Progenitor cell of endocrine pancreas (in vitro differentiated cells): Measurements from ENCODE around the gene ADAMTS17. TPM values are rescaled to one million over a fixed set of nuclear protein-coding genes. Genes with fewer than 3 reads are reported as not detected.

Source experiments
- DNase-seq: peaks from one replicate; pipeline ENCODE4 v3.0.0; 2021; ENCODE audit warnings: low spot score; ENCODE audit not compliant: unreplicated experiment
- H3K27ac Mint-ChIP-seq: 2 replicates; pipeline ENCODE4 v1.8.0; 2021; ENCODE audit warnings: mild to moderate bottlenecking, moderate library complexity, mixed read lengths
- H3K27me3 Mint-ChIP-seq: 2 replicates; pipeline ENCODE4 v1.8.0; 2021; ENCODE audit warnings: mixed read lengths
- H3K36me3 Mint-ChIP-seq: 2 replicates; pipeline ENCODE4 v1.8.0; 2022; ENCODE audit warnings: mixed read lengths; ENCODE audit not compliant: insufficient read depth
- H3K4me1 Mint-ChIP-seq: 2 replicates; pipeline ENCODE4 v1.8.0; 2021; ENCODE audit warnings: low read depth, mixed read lengths
- H3K4me3 Mint-ChIP-seq: 2 replicates; pipeline ENCODE4 v1.8.0; 2021; ENCODE audit warnings: low read depth, mild to moderate bottlenecking, moderate library complexity, mixed read lengths
- H3K9me3 Mint-ChIP-seq: 2 replicates; pipeline ENCODE4 v1.8.0; 2021; ENCODE audit warnings: low read depth, mixed read lengths
- total RNA-seq: library from RNA; stranded (reverse); gene quantifications from 2 replicates; pipeline ENCODE4 v1.2.1, GENCODE V29; 2021
- TF ChIP-seq, protein P1 (sequence below): fragments of 200-600 bp; sonication (generic); IDR thresholded peaks from one replicate; pipeline ENCODE4 v1.5.0; 2021; ENCODE audit warnings: antibody characterized with exemption, mild to moderate bottlenecking; ENCODE audit not compliant: unreplicated experiment

The ADAMTS17 gene
- total RNA-seq, 1 donor from 2014 or later: 3.5 TPM

DNA sequence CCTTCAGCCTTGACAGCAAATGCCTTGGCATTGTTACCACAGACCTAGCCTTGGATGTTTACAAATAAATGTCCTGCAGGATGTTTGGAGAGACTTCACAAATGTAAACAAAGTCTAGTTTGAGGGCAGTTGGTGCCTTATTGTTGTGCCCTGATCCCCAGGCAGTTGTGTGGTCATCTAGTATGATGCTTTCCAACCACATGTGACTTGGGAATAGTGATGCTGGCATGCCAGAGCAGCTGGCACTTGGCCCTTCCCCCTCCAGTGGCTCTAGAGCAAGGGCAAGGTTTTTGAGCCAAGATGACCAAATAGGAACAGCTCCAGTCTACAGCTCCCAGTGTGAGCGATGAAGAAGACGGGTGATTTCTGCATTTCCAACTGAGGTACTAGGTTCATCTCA is 258.2 kb downstream of the ADAMTS17 start:
- peaks cover 21% of the 10 kb centered on the region for H3K9me3 Mint-ChIP-seq
- H3K36me3 Mint-ChIP-seq: peaks cover 3% of the 10 kb centered on the region
- no peak overlapping the region for H3K27ac Mint-ChIP-seq
- TF ChIP-seq, protein P1, sequence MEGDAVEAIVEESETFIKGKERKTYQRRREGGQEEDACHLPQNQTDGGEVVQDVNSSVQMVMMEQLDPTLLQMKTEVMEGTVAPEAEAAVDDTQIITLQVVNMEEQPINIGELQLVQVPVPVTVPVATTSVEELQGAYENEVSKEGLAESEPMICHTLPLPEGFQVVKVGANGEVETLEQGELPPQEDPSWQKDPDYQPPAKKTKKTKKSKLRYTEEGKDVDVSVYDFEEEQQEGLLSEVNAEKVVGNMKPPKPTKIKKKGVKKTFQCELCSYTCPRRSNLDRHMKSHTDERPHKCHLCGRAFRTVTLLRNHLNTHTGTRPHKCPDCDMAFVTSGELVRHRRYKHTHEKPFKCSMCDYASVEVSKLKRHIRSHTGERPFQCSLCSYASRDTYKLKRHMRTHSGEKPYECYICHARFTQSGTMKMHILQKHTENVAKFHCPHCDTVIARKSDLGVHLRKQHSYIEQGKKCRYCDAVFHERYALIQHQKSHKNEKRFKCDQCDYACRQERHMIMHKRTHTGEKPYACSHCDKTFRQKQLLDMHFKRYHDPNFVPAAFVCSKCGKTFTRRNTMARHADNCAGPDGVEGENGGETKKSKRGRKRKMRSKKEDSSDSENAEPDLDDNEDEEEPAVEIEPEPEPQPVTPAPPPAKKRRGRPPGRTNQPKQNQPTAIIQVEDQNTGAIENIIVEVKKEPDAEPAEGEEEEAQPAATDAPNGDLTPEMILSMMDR: no peak
- DNase-seq: no peak
- peaks cover 11% of the 10 kb centered on the region for H3K4me1 Mint-ChIP-seq
- H3K27me3 Mint-ChIP-seq: no peaks in the 10 kb centered on the region
- no peak overlapping the region for H3K4me3 Mint-ChIP-seq

DNA sequence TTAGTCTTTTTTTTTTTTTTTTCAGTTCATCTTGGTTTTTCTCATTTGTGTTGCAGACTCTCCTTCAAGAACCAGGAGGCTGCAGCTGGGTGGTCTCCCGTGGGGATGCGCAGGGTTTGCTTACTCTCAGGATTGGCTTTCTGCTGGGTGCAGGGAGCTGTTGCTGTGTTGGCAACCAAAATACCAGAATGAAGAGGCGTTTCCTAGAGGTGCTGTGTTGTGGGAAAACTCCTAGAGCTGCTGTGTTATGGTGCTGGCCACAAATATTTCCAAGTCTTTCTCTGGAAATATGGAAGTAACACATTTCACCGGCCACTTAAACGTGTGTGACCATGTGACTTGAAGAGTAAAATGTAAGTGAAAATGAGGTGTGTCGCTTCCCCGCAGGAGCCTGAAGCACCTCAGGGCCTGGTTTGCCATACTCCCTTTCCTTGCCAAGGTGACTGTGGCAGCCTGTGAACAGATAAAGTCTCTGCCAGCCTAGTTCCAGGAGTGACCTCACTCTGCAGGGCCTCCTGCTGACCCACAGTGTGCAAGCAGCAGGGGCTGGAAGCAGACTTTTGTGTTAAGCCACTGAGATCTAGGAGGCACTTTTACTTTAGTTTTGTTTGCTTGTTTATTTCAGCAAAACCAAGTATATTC is 258.9 kb downstream of the ADAMTS17 start:
- Mint-ChIP-seq H3K27me3 (no peaks in the 10 kb centered on the region), H3K27ac (no peak overlapping the region), H3K4me1 (peaks cover 11% of the 10 kb centered on the region), H3K4me3 (no peak overlapping the region), H3K36me3 (peaks cover 3% of the 10 kb centered on the region), H3K9me3 (peaks cover 21% of the 10 kb centered on the region)
- TF ChIP-seq, protein P1: no peak
- DNase-seq: no peak

DNA sequence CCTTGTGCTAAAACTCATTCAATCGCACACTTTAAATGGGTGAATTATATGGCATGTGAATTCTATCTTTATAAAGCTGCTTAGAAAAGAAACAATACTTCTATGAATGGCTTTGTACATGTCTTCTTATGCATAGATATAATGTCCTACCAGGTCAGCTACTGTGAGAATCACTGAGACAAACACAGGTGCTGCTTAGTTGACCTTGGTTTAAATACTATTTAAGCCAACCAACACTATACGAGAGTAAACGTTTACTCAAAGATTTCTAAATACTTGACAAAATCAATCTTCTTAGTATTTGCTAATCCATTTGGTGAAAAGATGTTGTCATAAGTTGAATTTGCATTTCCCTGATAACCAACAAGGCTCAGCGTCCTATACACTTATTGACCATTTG is 260.3 kb downstream of the ADAMTS17 start:
- TF ChIP-seq, protein P1: no peak
- Mint-ChIP-seq H3K9me3 (peaks cover 18% of the 10 kb centered on the region), H3K4me1 (peaks cover 11% of the 10 kb centered on the region), H3K27ac (no peak overlapping the region), H3K4me3 (no peak overlapping the region), H3K27me3 (no peaks in the 10 kb centered on the region), H3K36me3 (peaks cover 3% of the 10 kb centered on the region)
- DNase-seq: no peak

DNA sequence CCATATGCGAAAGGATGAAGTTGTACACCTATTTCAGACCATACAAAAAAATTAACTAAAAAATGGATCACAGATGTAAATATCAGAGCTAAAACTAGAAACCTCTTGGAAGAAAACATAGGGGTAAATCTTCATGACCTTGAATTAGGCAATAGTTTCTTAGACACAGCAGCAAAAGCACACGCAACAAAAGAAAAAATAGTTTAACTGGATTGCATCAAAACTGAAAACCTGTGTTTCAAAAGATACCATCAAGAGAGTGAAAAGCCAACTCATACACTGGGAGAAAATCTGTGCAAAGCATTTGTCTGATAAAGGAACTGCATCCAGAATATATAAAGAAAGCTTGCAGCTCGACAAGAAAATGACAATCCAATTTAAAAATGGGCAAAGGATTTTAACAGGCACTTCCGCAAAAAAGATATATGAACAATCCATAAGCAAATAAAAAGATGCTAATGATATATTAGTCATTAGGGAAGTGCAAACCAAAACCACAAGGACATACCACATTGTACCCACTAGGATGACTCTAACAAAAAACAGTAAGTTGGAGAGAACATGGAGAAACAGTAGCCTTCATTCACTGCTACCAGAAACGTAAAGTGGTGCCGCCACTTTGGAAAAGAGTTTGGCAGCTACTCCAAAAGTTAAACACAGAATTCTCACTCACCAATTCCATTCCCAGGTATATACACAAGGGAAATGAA is 263.1 kb downstream of the ADAMTS17 start:
- no peak for DNase-seq
- peaks cover 2% of the 10 kb centered on the region for H3K36me3 Mint-ChIP-seq
- peaks cover 15% of the 10 kb centered on the region for H3K9me3 Mint-ChIP-seq
- no peak overlapping the region for H3K27ac Mint-ChIP-seq
- H3K4me3 Mint-ChIP-seq: no peak overlapping the region
- TF ChIP-seq, protein P1: no peak
- H3K4me1 Mint-ChIP-seq: peaks cover 11% of the 10 kb centered on the region
- peaks cover 2% of the 10 kb centered on the region for H3K27me3 Mint-ChIP-seq

DNA sequence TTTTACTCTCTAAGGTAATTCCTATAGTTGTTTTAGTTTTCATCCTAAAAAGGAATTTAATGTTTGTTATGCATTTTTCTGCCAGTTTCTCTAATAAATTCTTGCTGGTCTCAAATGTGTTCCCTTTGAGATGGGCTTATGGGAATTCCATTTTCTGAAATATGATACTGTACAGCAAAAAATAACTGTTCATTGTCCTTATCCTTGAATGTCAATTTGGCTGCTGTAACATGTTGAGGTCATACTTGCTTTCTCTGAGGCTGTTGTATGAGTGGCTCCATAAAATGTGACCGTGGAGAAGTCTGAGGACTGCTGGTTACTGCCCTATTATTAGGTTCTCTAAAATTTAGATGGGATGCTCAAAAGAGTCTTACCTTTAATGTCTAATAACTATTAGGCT is 266.5 kb downstream of the ADAMTS17 start:
- no peak overlapping the region for H3K4me3 Mint-ChIP-seq
- H3K27ac Mint-ChIP-seq: no peak overlapping the region
- DNase-seq: no peak
- H3K36me3 Mint-ChIP-seq: peaks cover 1% of the 10 kb centered on the region
- H3K9me3 Mint-ChIP-seq: peaks cover 3% of the 10 kb centered on the region
- peaks cover 2% of the 10 kb centered on the region for H3K27me3 Mint-ChIP-seq
- H3K4me1 Mint-ChIP-seq: no peaks in the 10 kb centered on the region
- TF ChIP-seq, protein P1: no peak
